A549 (cell line): ENCODE results near the gene SLPI.

Experiments used
- CBX2 ChIP-seq: fragments of 200-600 bp; sonication (generic); IDR thresholded peaks from 2 replicates; pipeline ENCODE4 v1.6.1; 2016; ENCODE audit warnings: low read depth, mild to moderate bottlenecking, borderline replicate concordance
- TF ChIP-seq, protein P1 (sequence below): IDR thresholded peaks from 2 replicates; pipeline ENCODE4 v1.6.1; 2012

GRCh38 chr20:45257161-45257560, 2.8 kb upstream of the SLPI start:
- TF ChIP-seq, protein P1, sequence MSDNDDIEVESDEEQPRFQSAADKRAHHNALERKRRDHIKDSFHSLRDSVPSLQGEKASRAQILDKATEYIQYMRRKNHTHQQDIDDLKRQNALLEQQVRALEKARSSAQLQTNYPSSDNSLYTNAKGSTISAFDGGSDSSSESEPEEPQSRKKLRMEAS: no peak
- TF ChIP-seq CBX2: no peak
